ENCODE data around the gene PKNOX2.

The PKNOX2 gene

GRCh38 chr11:125314276-125315078 lies 149.9 kb downstream of the PKNOX2 start:
- no peak for DNase-seq (ENCODE audit: low spot score)

GRCh38 chr11:125315079-125315740 lies 150.7 kb downstream of the PKNOX2 start:
- DNase-seq (ENCODE audit: low spot score), result no peak

GRCh38 chr11:125317416-125317815 lies 152.9 kb downstream of the PKNOX2 start:
- no peak for DNase-seq (ENCODE audit: low spot score)

- DNase-seq (ENCODE audit: low spot score), result no peak
Measured at GRCh38 chr11:125319649-125320048, 155.1 kb downstream of the PKNOX2 start.

GRCh38 chr11:125320347-125321076 lies 156.0 kb downstream of the PKNOX2 start:
- DNase-seq (ENCODE audit: low spot score), result no peak

GRCh38 chr11:125322289-125322688 lies 157.7 kb downstream of the PKNOX2 start:
- DNase-seq (ENCODE audit: low spot score), result no peak

- no peak for DNase-seq (ENCODE audit: low spot score)
Measured at GRCh38 chr11:125325196-125325595, 160.6 kb downstream of the PKNOX2 start.

GRCh38 chr11:125326126-125326525 lies 161.6 kb downstream of the PKNOX2 start:
- no peak for DNase-seq (ENCODE audit: low spot score)

- DNase-seq (ENCODE audit: low spot score), result no peak
Measured at GRCh38 chr11:125327518-125328224, 163.1 kb downstream of the PKNOX2 start.

GRCh38 chr11:125328225-125328580 lies 163.7 kb downstream of the PKNOX2 start:
- no peak for DNase-seq (ENCODE audit: low spot score)

GRCh38 chr11:125329786-125330185 lies 165.2 kb downstream of the PKNOX2 start:
- no peak for DNase-seq (ENCODE audit: low spot score)

GRCh38 chr11:125330462-125331325 lies 166.1 kb downstream of the PKNOX2 start:
- no peak for DNase-seq (ENCODE audit: low spot score)

GRCh38 chr11:125331357-125332035 lies 166.9 kb downstream of the PKNOX2 start:
- DNase-seq (ENCODE audit: low spot score), result no peak

GRCh38 chr11:125332821-125333220 lies 168.3 kb downstream of the PKNOX2 start:
- no peak for DNase-seq (ENCODE audit: low spot score)

- no peak for DNase-seq (ENCODE audit: low spot score)
Measured at GRCh38 chr11:125333354-125334073, 169.0 kb downstream of the PKNOX2 start.

GRCh38 chr11:125335106-125335505 lies 170.6 kb downstream of the PKNOX2 start:
- DNase-seq (ENCODE audit: low spot score), result no peak

GRCh38 chr11:125337836-125338834 lies 173.6 kb downstream of the PKNOX2 start:
- DNase-seq (ENCODE audit: low spot score), result no peak

- no peak for DNase-seq (ENCODE audit: low spot score)
Measured at GRCh38 chr11:125338886-125339811, 174.6 kb downstream of the PKNOX2 start.

Measured in germinal center (tissue), 1 donor.